GM18868 (cell line): ENCODE results near the gene PKD2L1.
"Not testable (repeated sequence)": the region's sequence is repeated elsewhere in the genome, so short reads cannot be mapped to it uniquely, and the experiment has no call there.

ENCODE experiments used
- ATAC-seq: cut with Tn5 transposase; IDR thresholded peaks from one replicate; pipeline ENCODE4 v1.9.1; 2021; ENCODE audit warnings: mild to moderate bottlenecking, moderate library complexity; ENCODE audit not compliant: unreplicated experiment

PKD2L1 gene

DNA sequence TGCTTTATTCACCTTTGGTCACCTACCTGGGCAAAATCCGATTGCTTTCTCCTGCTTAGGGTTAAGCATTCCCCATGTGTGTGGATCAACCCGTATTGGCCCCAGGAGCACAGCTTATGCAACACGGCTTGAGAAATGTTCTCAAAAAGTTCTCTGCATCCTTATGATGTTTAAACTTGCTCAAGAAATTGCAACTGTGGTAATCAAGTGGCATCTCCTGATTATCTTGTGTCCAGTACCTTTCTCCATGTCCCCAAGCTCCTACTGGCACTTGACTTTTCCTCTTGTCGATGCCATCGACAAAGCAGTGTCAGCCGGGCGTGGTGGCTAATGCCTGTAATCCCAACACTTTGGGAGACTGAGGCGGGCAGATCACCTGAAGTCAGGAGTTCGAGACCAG lies 4.7 kb upstream of the PKD2L1 start:
- no peak for ATAC-seq

DNA sequence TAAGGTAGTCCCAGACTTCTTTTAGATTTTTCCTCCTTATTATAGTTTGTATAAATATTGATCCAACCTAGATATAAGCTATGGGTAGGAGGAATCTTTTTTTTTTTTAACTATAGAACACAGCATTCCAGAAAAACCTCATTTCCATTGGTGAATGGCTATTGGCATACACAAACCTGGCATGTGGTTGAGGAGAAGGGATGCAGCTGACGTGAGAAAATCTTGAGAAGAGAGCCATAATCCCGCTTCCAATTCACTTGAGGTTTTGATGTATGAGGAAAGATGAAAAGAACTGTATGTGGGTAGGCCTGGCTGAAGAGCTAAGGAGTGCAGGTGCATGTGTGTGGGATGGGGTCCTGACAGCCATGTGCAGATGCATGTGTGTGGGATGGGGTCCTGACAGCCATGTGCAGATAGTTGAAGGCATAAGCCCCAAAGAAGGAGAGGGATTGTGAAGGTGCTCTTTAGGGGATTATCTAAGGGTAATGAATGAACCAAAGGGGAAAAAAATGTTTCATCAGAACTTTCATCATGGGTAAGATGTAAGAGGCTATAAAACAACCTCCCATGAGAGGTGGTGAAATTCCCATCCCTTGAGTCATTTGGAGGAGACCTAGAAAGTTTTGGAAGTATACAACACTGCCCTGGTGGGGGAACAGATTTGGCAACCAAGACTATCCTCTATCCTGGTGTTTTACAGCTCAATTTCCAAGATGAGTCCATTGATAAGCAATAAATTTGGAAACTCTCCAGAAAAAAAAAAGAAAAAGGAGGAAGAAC lies 3.8 kb upstream of the PKD2L1 start:
- ATAC-seq = no peak

DNA sequence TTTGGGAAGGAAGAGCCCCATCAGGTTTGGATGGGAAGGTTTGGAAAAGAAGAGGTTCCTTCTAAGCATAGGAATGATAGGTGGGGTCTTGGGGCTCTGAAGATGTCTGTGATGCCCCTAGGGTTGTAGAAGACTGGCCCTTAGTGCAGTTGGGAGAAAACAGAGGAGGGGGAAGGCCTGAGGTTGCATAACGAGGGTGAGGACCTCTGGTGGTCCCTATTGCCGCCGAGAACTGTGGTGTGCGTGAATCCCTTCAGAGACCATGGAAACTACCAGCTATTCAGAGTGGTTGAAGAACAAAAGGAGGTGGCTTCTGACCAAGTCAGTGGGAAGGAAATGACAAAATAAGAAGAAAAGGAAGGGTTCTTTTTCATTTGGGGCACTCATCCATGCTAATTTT lies 3.1 kb upstream of the PKD2L1 start:
- no peak for ATAC-seq

- no peak for ATAC-seq
Observed at GRCh38 chr10:100328198-100328597, 1.8 kb downstream of the PKD2L1 start.

DNA sequence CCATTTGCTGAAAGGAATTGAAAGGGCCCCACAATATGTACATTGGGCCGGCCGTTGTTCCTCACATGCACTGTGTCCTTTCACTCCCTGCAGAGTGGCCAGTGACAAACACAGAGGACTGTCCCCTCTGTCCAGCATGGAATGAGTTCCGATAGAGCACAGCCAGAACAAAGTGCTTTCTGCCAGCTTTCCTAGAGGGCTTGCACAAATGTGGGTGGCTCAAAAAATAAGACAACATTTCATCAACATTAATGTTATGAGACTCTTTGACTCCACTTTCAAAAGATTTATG lies 2.4 kb downstream of the PKD2L1 start:
- ATAC-seq = no peak

- ATAC-seq = peak; percentile 98
Observed at GRCh38 chr10:100327007-100327717, 2.9 kb downstream of the PKD2L1 start.

- no peak for ATAC-seq
Observed at GRCh38 chr10:100325158-100325557, 4.9 kb downstream of the PKD2L1 start.

GRCh38 chr10:100319707-100320402 lies 10.2 kb downstream of the PKD2L1 start:
- ATAC-seq = no peak

DNA sequence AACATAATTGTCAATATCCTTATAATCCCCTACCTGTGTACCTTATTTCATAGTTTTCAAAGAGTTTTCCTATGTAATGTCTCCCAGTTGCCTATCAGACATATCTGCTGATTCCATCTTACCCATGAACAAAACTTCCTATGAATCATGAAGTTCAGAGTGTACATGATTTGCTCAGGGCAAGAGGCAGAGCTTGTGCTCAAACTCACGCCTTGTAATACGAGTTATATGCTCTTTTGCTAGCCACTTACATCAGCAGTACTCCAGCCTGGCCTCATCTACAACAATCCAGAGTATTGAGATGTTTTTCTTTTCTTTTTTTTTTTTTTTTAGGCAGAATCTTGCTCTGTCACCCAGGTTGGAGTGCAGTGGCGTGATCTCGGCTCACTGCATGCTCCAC lies 11.8 kb downstream of the PKD2L1 start:
- ATAC-seq = no peak

DNA sequence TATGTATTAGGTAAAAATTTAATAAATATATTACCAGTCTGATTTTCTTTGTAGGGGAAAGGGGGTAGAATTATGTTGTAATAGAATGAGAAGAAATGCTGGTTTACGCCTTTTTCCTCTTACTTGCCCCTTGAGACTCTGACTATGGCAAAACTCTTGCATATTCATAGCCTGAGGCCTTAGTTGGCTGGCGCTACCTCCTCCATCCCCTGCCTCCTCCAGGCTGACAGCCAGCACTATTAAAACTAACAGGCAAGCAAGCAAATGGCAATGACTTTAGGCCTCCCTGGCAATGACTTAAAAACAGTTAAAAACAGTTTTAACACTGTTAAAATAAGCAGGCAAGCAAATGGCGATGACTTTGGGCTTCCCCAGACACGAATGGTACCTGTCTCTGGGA lies 14.4 kb downstream of the PKD2L1 start:
- no peak for ATAC-seq

- no peak for ATAC-seq
Observed at GRCh38 chr10:100311298-100311697, 18.7 kb downstream of the PKD2L1 start.

GRCh38 chr10:100307684-100308083 lies 22.3 kb downstream of the PKD2L1 start:
- no peak for ATAC-seq

DNA sequence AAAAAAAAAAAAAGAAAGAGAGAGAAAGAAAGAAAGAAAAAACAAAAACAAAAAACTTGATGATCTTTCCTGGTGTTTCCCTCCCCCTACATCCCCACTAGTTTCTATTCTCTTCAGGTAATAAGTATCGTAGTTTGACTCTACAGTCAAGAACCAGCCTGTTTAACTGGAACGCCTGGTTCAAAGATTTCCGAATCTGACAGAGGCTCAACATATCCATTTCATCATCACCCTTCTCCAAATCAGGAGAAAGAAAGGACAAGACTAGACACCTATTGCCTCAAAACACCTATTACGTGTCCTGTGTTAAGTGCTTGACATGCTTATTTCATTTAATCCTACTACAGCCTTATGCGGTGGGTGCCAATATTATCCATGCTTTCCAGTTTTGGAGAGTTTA lies 23.2 kb downstream of the PKD2L1 start:
- no peak for ATAC-seq

- ATAC-seq = no peak
Observed at GRCh38 chr10:100304414-100304813, 25.6 kb downstream of the PKD2L1 start.

DNA sequence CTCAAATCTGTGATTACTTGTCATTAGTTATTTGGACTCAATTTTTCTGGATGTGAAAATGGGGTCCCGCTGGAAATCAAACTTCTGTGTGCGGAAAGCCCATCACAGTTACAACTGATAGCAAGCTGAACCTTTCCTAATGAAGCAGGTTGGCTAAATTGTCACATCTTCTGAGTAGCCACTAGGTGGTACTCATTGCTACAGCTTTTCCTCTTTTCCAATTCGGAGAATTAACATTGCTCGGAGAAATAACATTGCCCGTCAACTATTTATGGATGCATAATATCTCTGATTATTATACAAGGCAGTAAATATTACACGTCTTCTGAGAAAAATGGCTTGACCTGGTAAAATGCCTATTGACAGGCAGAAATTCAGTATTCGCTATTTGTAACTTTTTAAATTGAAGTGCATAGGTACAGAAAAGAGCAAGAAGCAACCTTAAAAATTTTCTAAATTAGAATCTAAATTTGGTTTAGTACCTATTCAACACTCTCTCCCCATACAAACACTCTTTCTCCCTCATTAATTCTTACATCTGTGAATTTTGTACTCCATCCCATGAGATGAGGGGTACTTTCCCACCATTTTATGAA lies 26.2 kb downstream of the PKD2L1 start:
- no peak for ATAC-seq

DNA sequence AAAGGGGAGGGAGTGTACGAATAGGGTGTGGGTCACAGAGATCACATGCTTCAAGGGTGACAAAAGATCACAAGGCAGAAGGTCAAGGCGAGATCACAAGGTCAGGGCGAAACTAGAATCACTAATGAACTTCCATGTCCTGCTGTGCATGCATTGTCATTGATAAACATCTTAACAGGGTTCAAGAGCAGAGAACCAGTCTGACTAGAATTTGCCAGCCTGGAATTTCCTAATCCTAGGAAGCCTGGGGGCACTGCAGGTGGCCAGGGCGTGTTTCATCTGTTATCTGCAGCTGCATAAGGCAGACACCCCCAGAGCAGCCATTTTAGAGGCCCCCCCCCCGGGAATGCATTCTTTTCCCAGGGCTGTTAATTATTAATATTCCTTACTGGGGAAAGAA lies 28.9 kb downstream of the PKD2L1 start:
- not testable (repeated sequence) for ATAC-seq

DNA sequence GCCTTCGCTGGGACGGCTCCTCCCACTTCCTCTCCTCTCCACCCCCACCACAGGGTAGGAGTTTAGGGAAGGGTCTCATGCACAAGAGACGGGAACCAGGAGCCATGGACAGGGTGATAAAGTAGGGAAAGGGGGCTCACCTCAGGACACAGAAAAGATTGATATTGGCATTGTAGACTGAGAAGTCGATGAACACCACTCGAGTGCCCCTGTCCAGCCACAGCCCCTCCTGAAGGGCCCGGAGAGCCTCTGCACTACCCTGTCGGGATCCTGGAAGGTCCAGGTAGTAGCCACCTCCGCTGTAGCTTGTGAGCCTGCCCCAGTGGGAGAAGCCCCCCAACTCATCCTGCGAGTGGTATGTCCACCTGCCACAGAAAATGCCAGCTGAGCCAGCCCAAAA lies 32.8 kb downstream of the PKD2L1 start:
- ATAC-seq = no peak

GRCh38 chr10:100293066-100293465 lies 37.0 kb downstream of the PKD2L1 start:
- ATAC-seq = no peak

GRCh38 chr10:100292300-100292699 lies 37.7 kb downstream of the PKD2L1 start:
- not testable (repeated sequence) for ATAC-seq

GRCh38 chr10:100291356-100291755 lies 38.7 kb downstream of the PKD2L1 start:
- no peak for ATAC-seq

GRCh38 chr10:100289641-100290040 lies 40.4 kb downstream of the PKD2L1 start:
- ATAC-seq = no peak

- ATAC-seq = no peak
Observed at GRCh38 chr10:100288196-100288595, 41.8 kb downstream of the PKD2L1 start.
